Measurements from ENCODE around the gene UPB1. TPM values are rescaled to one million over a fixed set of nuclear protein-coding genes. Genes with fewer than 3 reads are reported as not detected.

The UPB1 gene
- total and polyA plus RNA-seq, 9 of the 15 experiments (the other 6 are each of a cell fraction or from before 2014, with no cell fraction given): 0.06 to 0.11 TPM; not detected in 7

DNA sequence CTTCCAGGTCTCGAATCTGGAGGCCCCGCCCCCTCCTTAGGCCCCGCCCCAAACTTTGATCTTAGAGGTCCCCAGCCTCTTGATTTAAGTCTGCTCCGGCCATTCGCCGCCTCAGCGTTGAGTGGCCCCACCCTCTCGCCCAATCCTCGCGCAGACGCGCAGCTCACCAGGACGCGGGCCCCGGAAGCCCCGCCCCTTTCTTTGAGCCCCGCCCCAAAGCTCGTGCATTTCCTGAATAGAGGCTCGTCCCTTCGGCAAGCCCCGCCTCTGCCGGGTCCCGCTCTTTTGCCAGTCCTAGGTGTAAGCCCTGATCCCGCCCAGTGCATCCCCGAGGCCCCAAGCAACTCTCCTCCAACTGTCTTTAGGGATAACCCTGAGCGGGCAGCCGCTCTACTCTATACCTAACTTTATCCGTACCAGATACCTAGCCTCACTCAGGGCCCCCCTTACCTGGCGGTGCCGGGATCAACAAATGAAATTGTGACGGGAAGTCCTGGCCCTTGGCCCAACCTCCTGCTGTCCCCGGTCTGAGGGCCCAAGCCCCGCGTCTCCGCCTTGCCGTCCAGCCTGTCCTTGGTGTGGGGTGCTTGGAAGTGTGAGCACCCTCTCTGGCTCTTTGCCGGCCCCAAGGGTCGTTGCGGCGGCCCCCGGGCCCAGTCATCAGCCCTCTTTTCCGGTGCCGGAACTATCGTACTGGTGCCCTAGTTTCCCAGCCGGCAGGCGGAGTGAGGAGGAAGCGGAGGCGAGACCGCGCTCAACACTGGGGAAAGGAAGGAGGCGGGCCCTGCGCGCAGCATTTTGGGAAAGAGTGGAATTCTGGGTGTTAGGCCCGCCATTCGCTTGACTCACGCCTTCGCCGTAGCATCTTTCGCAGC is 60.3 kb downstream of the UPB1 start, which contains the start of gene SNRPD3 (continued):
- TF ChIP-seq, protein P1, sequence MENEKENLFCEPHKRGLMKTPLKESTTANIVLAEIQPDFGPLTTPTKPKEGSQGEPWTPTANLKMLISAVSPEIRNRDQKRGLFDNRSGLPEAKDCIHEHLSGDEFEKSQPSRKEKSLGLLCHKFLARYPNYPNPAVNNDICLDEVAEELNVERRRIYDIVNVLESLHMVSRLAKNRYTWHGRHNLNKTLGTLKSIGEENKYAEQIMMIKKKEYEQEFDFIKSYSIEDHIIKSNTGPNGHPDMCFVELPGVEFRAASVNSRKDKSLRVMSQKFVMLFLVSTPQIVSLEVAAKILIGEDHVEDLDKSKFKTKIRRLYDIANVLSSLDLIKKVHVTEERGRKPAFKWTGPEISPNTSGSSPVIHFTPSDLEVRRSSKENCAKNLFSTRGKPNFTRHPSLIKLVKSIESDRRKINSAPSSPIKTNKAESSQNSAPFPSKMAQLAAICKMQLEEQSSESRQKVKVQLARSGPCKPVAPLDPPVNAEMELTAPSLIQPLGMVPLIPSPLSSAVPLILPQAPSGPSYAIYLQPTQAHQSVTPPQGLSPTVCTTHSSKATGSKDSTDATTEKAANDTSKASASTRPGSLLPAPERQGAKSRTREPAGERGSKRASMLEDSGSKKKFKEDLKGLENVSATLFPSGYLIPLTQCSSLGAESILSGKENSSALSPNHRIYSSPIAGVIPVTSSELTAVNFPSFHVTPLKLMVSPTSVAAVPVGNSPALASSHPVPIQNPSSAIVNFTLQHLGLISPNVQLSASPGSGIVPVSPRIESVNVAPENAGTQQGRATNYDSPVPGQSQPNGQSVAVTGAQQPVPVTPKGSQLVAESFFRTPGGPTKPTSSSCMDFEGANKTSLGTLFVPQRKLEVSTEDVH (IDR thresholded peaks at IDR 0.05; ENCODE audit: low read depth, partially characterized antibody): peak; percentile 83
- TF ChIP-seq TBL1XR1 (IDR thresholded peaks at IDR 0.05; ENCODE audit: low read length in 2 of 2) (no peak), ZNF57 (CRISPR knock-in tag; IDR thresholded peaks at IDR 0.05) (no peak), PURB (CRISPR knock-in tag; IDR thresholded peaks at IDR 0.05; ENCODE audit: low read depth) (no peak), HNRNPUL1 (IDR thresholded peaks at IDR 0.05; ENCODE audit: low read length) (no peak), NR2C1 (IDR thresholded peaks at IDR 0.05) (peak; percentile 42; the same call in 1 of the 2 replicates), NR2C1 (tag; IDR thresholded peaks at IDR 0.05) (peak; percentile 62; the same call in 1 of the 2 replicates), SRSF3 (IDR thresholded peaks at IDR 0.05; ENCODE audit: insufficient read depth, low read length) (no peak), CTCFL (IDR thresholded peaks at IDR 0.05; ENCODE audit: borderline replicate concordance, insufficient read depth, low read depth, low read length, poor library complexity, severe bottlenecking) (no peak)
- TF ChIP-seq, protein P2, sequence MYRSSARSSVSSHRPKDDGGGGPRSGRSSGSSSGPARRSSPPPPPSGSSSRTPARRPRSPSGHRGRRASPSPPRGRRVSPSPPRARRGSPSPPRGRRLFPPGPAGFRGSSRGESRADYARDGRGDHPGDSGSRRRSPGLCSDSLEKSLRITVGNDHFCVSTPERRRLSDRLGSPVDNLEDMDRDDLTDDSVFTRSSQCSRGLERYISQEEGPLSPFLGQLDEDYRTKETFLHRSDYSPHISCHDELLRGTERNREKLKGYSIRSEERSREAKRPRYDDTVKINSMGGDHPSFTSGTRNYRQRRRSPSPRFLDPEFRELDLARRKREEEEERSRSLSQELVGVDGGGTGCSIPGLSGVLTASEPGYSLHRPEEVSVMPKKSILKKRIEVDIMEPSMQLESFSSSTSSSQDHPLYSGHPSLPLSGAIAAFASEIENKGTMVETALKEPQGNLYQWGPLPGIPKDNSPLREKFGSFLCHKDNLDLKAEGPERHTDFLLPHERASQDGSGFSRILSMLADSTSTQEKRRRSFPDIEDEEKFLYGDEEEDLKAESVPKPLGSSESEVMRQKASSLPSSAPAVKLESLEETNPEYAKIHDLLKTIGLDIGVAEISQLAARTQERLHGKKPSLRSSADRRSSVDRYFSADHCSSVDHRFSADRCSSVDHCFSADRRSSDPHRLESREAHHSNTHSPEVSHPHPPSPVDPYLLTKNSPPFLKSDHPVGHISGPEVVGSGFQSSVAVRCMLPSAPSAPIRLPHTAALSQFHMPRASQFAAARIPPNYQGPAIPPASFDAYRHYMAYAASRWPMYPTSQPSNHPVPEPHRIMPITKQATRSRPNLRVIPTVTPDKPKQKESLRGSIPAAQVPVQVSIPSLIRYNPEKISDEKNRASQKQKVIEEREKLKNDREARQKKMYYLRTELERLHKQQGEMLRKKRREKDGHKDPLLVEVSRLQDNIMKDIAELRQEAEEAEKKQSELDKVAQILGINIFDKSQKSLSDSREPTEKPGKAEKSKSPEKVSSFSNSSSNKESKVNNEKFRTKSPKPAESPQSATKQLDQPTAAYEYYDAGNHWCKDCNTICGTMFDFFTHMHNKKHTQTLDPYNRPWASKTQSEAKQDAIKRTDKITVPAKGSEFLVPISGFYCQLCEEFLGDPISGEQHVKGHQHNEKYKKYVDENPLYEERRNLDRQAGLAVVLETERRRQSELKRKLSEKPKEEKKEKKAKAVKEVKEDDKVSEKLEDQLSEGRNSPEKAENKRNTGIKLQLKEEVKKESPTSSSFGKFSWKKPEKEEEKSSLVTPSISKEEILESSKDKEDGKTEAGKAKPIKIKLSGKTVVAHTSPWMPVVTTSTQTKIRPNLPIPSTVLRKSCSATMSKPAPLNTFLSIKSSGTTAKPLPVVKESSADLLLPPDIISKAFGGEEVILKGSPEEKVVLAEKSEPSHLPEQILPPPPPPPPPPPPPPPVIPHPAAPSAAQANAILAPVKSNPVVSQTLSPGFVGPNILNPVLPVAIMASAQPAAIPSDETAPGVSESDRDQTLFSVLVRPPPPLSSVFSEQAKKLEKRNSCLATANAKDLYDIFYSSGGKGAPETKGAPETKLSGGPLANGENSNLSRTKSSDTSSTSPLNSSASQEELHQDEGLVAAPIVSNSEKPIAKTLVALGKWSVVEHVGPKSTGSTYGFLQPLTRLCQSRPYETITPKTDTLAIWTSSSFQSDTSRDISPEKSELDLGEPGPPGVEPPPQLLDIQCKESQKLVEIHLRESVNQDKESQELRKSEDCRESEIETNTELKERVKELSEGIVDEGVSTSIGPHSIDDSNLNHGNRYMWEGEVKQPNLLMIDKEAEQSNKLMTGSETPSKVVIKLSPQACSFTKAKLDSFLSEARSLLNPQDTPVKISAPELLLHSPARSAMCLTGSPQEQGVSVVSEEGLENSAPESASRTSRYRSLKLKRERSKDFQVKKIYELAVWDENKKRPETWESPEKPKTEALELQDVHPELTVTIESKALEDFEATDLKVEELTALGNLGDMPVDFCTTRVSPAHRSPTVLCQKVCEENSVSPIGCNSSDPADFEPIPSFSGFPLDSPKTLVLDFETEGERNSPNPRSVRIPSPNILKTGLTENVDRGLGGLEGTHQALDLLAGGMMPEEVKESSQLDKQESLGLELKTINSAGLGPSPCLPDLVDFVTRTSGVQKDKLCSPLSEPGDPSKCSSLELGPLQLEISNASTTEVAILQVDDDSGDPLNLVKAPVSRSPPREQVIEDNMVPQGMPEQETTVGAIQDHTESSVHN (IDR thresholded peaks at IDR 0.05; ENCODE audit: borderline replicate concordance in 1 of 2, low read depth in 1 of 2): no peak
- TF ChIP-seq, protein P3, sequence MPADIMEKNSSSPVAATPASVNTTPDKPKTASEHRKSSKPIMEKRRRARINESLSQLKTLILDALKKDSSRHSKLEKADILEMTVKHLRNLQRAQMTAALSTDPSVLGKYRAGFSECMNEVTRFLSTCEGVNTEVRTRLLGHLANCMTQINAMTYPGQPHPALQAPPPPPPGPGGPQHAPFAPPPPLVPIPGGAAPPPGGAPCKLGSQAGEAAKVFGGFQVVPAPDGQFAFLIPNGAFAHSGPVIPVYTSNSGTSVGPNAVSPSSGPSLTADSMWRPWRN (IDR thresholded peaks at IDR 0.05; ENCODE audit: low read depth): no peak

All from K562 (cell line).